Skeletal muscle tissue (tissue), 4 donors: ENCODE measurements around the gene ACD. TPM values are rescaled to one million over a fixed set of nuclear protein-coding genes. Genes with fewer than 3 reads are reported as not detected.
A peak's percentile ranks its signal among the peaks of the same experiment; 100 is the strongest.

Experiments
- H3K27ac ChIP-seq: one replicate; pipeline ENCODE4 v1.7.0; 2013; ENCODE audit warnings: mild to moderate bottlenecking, low read depth, low read length, inconsistent platforms
- H3K27me3 ChIP-seq, 3 donors: one replicate each; pipeline ENCODE4 v1.7.0; 2013; ENCODE audit warnings: low read length in 3 of 3; ENCODE audit not compliant: control insufficient read depth in 3 of 3, insufficient read depth in 3 of 3
- H3K36me3 ChIP-seq, 3 donors: one replicate each; pipeline ENCODE4 v1.7.0; 2013; ENCODE audit warnings: low read length in 3 of 3; ENCODE audit not compliant: control insufficient read depth in 3 of 3, insufficient read depth in 3 of 3
- H3K4me1 ChIP-seq, 3 donors: one replicate each; pipeline ENCODE4 v1.7.0; 2013; ENCODE audit warnings: low read length in 3 of 3, mild to moderate bottlenecking in 3 of 3; ENCODE audit not compliant: control insufficient read depth in 3 of 3, insufficient read depth in 3 of 3
- H3K4me3 ChIP-seq, 3 donors: one replicate each; pipeline ENCODE4 v1.7.0; 2013; ENCODE audit warnings: low read length in 3 of 3
- H3K9ac ChIP-seq, 3 donors: one replicate each; pipeline ENCODE4 v1.7.0; 2013; ENCODE audit warnings: low read length in 3 of 3, mild to moderate bottlenecking in 3 of 3, moderate library complexity in 2 of 3, low read depth in 1 of 3
- H3K9me3 ChIP-seq, 3 donors: one replicate each; pipeline ENCODE4 v1.7.0; 2013; ENCODE audit warnings: low read length in 3 of 3; ENCODE audit not compliant: control insufficient read depth in 3 of 3
- total RNA-seq: library from RNA; depleted of rRNA; stranded (reverse); fragments of >200 nt; gene quantifications from one replicate; pipeline ENCODE4 v1.2.3, GENCODE V29; 2014
- donor health status: Osteomylitis.

Gene ACD
- 10.4 TPM for total RNA-seq

GRCh38 chr16:67659675-67660563, at the start of gene ACD:
TSS of gene ACD (minus strand) at chr16:67660260. CDS start at chr16:67660220, 40 bp downstream.
- peak within 1 kb of the TSS; percentile 85 to 87 (median 86) for H3K9ac ChIP-seq
- peaks cover 22 to 29% (median 24%) of the 10 kb centered on the region in 3 donors for H3K4me1 ChIP-seq
- H3K4me3 ChIP-seq, result peak within 1 kb of the TSS; percentile 99
- peaks cover 15 to 17% (median 17%) of the 10 kb centered on the region in 3 donors for H3K36me3 ChIP-seq
- H3K27me3 ChIP-seq, result peaks cover under 1 to 13% (median 8%) of the 10 kb centered on the region in 3 donors
- H3K27ac ChIP-seq, result peak within 1 kb of the TSS; percentile 91
- H3K9me3 ChIP-seq, result no peaks in the 10 kb centered on the region

GRCh38 chr16:67709050-67709449, 49.0 kb upstream of the ACD start:
- Histone ChIP-seq H3K9me3 (no peaks in the 10 kb centered on the region), H3K27ac (no peak overlapping the region), H3K9ac (no peak overlapping the region), H3K27me3 (no peaks in the 10 kb centered on the region), H3K36me3 (no peaks in the 10 kb centered on the region), H3K4me3 (no peak overlapping the region), H3K4me1 (peaks cover 7 to 22% (median 9%) of the 10 kb centered on the region in 3 donors)

GRCh38 chr16:67708368-67708771, 48.3 kb upstream of the ACD start:
- peaks cover 10 to 27% (median 13%) of the 10 kb centered on the region in 3 donors for H3K4me1 ChIP-seq
- no peaks in the 10 kb centered on the region for H3K36me3 ChIP-seq
- no peak overlapping the region for H3K9ac ChIP-seq
- H3K27me3 ChIP-seq, result no peaks in the 10 kb centered on the region
- no peaks in the 10 kb centered on the region for H3K9me3 ChIP-seq
- no peak overlapping the region for H3K4me3 ChIP-seq
- H3K27ac ChIP-seq, result peak overlapping the region; percentile 16

GRCh38 chr16:67707790-67708189, 47.7 kb upstream of the ACD start:
- Histone ChIP-seq H3K4me3 (no peak overlapping the region), H3K9me3 (no peaks in the 10 kb centered on the region), H3K4me1 (peaks cover 10 to 28% (median 15%) of the 10 kb centered on the region in 3 donors), H3K9ac (no peak overlapping the region), H3K27me3 (no peaks in the 10 kb centered on the region), H3K36me3 (no peaks in the 10 kb centered on the region), H3K27ac (peak overlapping the region; percentile 16)

GRCh38 chr16:67707210-67707609, 47.1 kb upstream of the ACD start:
- Histone ChIP-seq H3K4me3 (no peak overlapping the region), H3K4me1 (peaks cover 10 to 28% (median 15%) of the 10 kb centered on the region in 3 donors), H3K27me3 (no peaks in the 10 kb centered on the region), H3K9ac (no peak overlapping the region), H3K36me3 (no peaks in the 10 kb centered on the region), H3K9me3 (no peaks in the 10 kb centered on the region), H3K27ac (no peak overlapping the region)

GRCh38 chr16:67704110-67704509, 44.0 kb upstream of the ACD start:
- no peak overlapping the region for H3K27ac ChIP-seq

GRCh38 chr16:67703626-67704025, 43.6 kb upstream of the ACD start:
- no peak overlapping the region for H3K4me3 ChIP-seq
- H3K9ac ChIP-seq, result peak overlapping the region in 1 of 3 donors; percentile 46
- peaks cover 9 to 25% (median 15%) of the 10 kb centered on the region in 3 donors for H3K4me1 ChIP-seq
- H3K27ac ChIP-seq, result no peak overlapping the region
- no peaks in the 10 kb centered on the region for H3K27me3 ChIP-seq
- H3K9me3 ChIP-seq, result no peaks in the 10 kb centered on the region
- H3K36me3 ChIP-seq, result no peaks in the 10 kb centered on the region

More at GRCh38 chr16:67704110-67704509, 44.0 kb upstream of the ACD start:
- no peak overlapping the region for H3K4me3 ChIP-seq
- H3K9ac ChIP-seq, result no peak overlapping the region
- H3K36me3 ChIP-seq, result no peaks in the 10 kb centered on the region
- H3K9me3 ChIP-seq, result no peaks in the 10 kb centered on the region
- H3K4me1 ChIP-seq, result peaks cover 10 to 28% (median 15%) of the 10 kb centered on the region in 3 donors
- H3K27me3 ChIP-seq, result no peaks in the 10 kb centered on the region

GRCh38 chr16:67702130-67702529, 42.1 kb upstream of the ACD start:
- no peak overlapping the region for H3K27ac ChIP-seq

GRCh38 chr16:67701420-67701819, 41.4 kb upstream of the ACD start:
- H3K36me3 ChIP-seq, result no peaks in the 10 kb centered on the region
- H3K27me3 ChIP-seq, result no peaks in the 10 kb centered on the region
- no peak overlapping the region for H3K27ac ChIP-seq
- H3K9me3 ChIP-seq, result no peaks in the 10 kb centered on the region
- no peak overlapping the region for H3K4me3 ChIP-seq
- no peak overlapping the region for H3K9ac ChIP-seq
- peaks cover 7 to 16% (median 12%) of the 10 kb centered on the region in 3 donors for H3K4me1 ChIP-seq

More at GRCh38 chr16:67702130-67702529, 42.1 kb upstream of the ACD start:
- H3K9ac ChIP-seq, result no peak overlapping the region
- H3K9me3 ChIP-seq, result no peaks in the 10 kb centered on the region
- peaks cover 7 to 16% (median 12%) of the 10 kb centered on the region in 3 donors for H3K4me1 ChIP-seq
- no peaks in the 10 kb centered on the region for H3K27me3 ChIP-seq
- no peaks in the 10 kb centered on the region for H3K36me3 ChIP-seq
- H3K4me3 ChIP-seq, result no peak overlapping the region

GRCh38 chr16:67699265-67699664, 39.2 kb upstream of the ACD start:
- no peaks in the 10 kb centered on the region for H3K9me3 ChIP-seq
- no peak overlapping the region for H3K27ac ChIP-seq
- H3K9ac ChIP-seq, result no peak overlapping the region
- H3K27me3 ChIP-seq, result no peaks in the 10 kb centered on the region
- no peaks in the 10 kb centered on the region for H3K36me3 ChIP-seq
- no peak overlapping the region for H3K4me3 ChIP-seq
- peaks cover 4 to 8% (median 6%) of the 10 kb centered on the region in 3 donors for H3K4me1 ChIP-seq
